HG02759 (cell line): ENCODE results near the gene CELA2B.

Experiments used
- ATAC-seq: cut with Tn5 transposase; IDR thresholded peaks from one replicate; pipeline ENCODE4 v1.9.1; 2021; ENCODE audit warnings: mild to moderate bottlenecking, moderate library complexity; ENCODE audit not compliant: unreplicated experiment

Gene CELA2B

DNA sequence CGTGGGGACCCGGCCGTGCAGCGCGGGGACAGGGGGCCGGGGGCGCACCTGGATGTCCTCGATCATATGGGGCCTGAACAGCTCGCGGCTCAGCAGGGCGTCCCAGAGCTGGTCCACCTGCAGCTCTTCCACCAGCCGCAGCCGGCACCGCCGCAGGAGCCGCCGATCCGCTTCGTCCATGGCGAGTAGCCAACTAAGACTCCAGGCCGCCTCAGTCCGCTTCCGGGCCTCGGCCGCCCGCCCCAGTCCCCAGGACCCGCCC lies 48.0 kb downstream of the CELA2B start, which contains the start of gene CASP9:
CASP9 (minus strand) TSS at position 195 of the 262 bp plus-strand sequence; CDS start at position 180, 15 bp downstream.
- no peak for ATAC-seq

- peak; percentile 46 for ATAC-seq
Observed at GRCh38 chr1:15524283-15525049, 48.6 kb downstream of the CELA2B start.

- ATAC-seq, result peak; percentile 41
Observed at GRCh38 chr1:15525050-15526020, 49.4 kb downstream of the CELA2B start.

- no peak for ATAC-seq
Observed at GRCh38 chr1:15526021-15526489, 50.2 kb downstream of the CELA2B start.

- ATAC-seq, result peak; percentile 59
Observed at GRCh38 chr1:15526490-15527339, 50.8 kb downstream of the CELA2B start, which contains the start of gene DNAJC16. Gene DNAJC16, plus strand, starts transcription at chr1:15526848. Its CDS starts 2,258 bp downstream, at chr1:15529106.

- no peak for ATAC-seq
Observed at GRCh38 chr1:15531003-15531402, 55.1 kb downstream of the CELA2B start.

GRCh38 chr1:15531682-15532081 lies 55.8 kb downstream of the CELA2B start:
- ATAC-seq, result no peak

DNA sequence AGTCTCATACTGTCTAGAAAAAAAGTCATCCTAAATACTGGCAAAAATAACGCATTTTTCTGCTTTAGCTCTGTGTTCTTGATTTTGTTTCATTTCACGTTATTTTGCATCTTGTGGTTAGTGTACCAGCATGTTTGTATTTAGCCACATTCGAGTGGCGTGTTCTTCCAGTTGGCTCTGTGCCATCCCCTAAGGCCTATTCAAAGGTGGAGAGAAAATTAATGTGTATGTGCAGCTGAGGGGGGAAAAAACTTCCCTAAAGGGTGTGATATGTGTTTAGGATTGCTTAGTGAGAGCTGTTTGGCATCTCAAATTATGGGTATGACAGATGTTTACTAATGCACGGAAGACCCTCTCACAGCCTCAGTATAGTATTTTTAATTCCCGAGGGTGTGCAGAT lies 62.9 kb downstream of the CELA2B start:
- no peak for ATAC-seq

- no peak for ATAC-seq
Observed at GRCh38 chr1:15540186-15540585, 64.3 kb downstream of the CELA2B start.
